ENCODE measurements around the gene XRCC1. TPM values are rescaled to one million over a fixed set of nuclear protein-coding genes. Genes with fewer than 3 reads are reported as not detected.
"Not testable (repeated sequence)": the region's sequence is repeated elsewhere in the genome, so short reads cannot be mapped to it uniquely, and the experiment has no call there.

Gene XRCC1
- total RNA-seq, 2 donors from 2014 or later: 19.7 to 31.0 TPM

- no peak overlapping the region for H3K4me3 ChIP-seq
- WGBS, 2 donors: 88 to 90% methylated on average over 2 of the region's 2 CpGs
- ATAC-seq (no peak), DNase-seq (no peak)
- no peaks in the 10 kb centered on the region for H3K9me3 ChIP-seq
- H3K27ac ChIP-seq: no peak overlapping the region
- intact Hi-C loops (cut with DNase I): no loop called here
- TF ChIP-seq, protein P1, sequence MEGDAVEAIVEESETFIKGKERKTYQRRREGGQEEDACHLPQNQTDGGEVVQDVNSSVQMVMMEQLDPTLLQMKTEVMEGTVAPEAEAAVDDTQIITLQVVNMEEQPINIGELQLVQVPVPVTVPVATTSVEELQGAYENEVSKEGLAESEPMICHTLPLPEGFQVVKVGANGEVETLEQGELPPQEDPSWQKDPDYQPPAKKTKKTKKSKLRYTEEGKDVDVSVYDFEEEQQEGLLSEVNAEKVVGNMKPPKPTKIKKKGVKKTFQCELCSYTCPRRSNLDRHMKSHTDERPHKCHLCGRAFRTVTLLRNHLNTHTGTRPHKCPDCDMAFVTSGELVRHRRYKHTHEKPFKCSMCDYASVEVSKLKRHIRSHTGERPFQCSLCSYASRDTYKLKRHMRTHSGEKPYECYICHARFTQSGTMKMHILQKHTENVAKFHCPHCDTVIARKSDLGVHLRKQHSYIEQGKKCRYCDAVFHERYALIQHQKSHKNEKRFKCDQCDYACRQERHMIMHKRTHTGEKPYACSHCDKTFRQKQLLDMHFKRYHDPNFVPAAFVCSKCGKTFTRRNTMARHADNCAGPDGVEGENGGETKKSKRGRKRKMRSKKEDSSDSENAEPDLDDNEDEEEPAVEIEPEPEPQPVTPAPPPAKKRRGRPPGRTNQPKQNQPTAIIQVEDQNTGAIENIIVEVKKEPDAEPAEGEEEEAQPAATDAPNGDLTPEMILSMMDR (IDR thresholded peaks at IDR 0.05): no peak
- TF ChIP-seq POLR2A (IDR thresholded peaks at IDR 0.05): no peak
- H3K4me1 ChIP-seq: no peaks in the 10 kb centered on the region
- H3K27me3 ChIP-seq: no peaks in the 10 kb centered on the region
- H3K36me3 ChIP-seq (replicated peaks in 1 of 2; ENCODE audit: insufficient read depth in 1 of 2, low read depth in 2 of 2): peaks cover 0 to 15% of the 10 kb centered on the region in 2 donors
These were observed 26.6 kb downstream of the XRCC1 start for GRCh38 chr19:43548706-43549105.

GRCh38 chr19:43547926-43548325 lies 27.4 kb downstream of the XRCC1 start:
- WGBS, 2 donors: 73% methylated on average over 2 of the region's 24 CpGs; no CpG with 5 or more reads in 1 of the 2 donors
- peaks cover 0 to 21% of the 10 kb centered on the region in 2 donors for H3K36me3 ChIP-seq (replicated peaks in 1 of 2; ENCODE audit: insufficient read depth in 1 of 2, low read depth in 2 of 2)
- DNase-seq; H3K4me1 ChIP-seq; intact Hi-C loops (cut with DNase I); H3K9me3 ChIP-seq; H3K4me3 ChIP-seq; ATAC-seq; H3K27ac ChIP-seq; H3K27me3 ChIP-seq: not testable (repeated sequence)

GRCh38 chr19:43546581-43546980 lies 28.7 kb downstream of the XRCC1 start:
- no peaks in the 10 kb centered on the region for H3K4me1 ChIP-seq
- no peak for TF ChIP-seq POLR2A (IDR thresholded peaks at IDR 0.05)
- TF ChIP-seq, protein P1 (IDR thresholded peaks at IDR 0.05): no peak
- H3K27me3 ChIP-seq: no peaks in the 10 kb centered on the region
- intact Hi-C loops (cut with DNase I): no loop called here
- H3K4me3 ChIP-seq: no peak overlapping the region
- 90% methylated on average over 2 of the region's 3 CpGs; no CpG with 5 or more reads in 1 of the 2 donors for WGBS, 2 donors
- H3K36me3 ChIP-seq (replicated peaks in 1 of 2; ENCODE audit: insufficient read depth in 1 of 2, low read depth in 2 of 2): peaks cover 0 to 22% of the 10 kb centered on the region in 2 donors
- ATAC-seq (no peak), DNase-seq (no peak)
- no peaks in the 10 kb centered on the region for H3K9me3 ChIP-seq
- no peak overlapping the region for H3K27ac ChIP-seq

DNA sequence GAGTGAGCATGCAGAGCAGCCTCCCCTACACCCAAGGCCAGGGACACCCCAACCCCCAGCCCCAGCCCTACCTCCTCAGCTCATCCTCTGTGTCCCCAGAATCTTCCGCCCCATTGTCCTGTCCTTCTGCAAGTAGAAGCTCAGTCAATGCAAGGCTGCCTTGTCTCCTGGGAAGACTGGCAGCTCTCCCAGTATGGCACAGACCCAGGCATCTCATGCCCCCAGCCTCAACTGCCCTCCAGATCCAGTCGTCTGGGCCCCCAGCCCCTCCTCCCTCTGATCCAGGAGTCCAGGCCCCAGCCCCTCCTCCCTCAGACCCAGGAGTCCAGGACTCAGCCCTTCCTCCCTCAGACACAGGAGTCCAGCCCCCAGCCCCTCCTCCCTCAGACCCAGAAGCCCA lies 29.3 kb downstream of the XRCC1 start:
- Histone ChIP-seq H3K36me3 (replicated peaks in 1 of 2; ENCODE audit: insufficient read depth in 1 of 2, low read depth in 2 of 2) (peaks cover 0 to 18% of the 10 kb centered on the region in 2 donors), H3K27me3 (no peaks in the 10 kb centered on the region), H3K4me1 (no peaks in the 10 kb centered on the region), H3K9me3 (no peaks in the 10 kb centered on the region), H3K4me3 (no peak overlapping the region), H3K27ac (no peak overlapping the region)
- WGBS, 2 donors: 78 to 91% methylated on average over 2 of the region's 2 CpGs
- ATAC-seq (no peak), DNase-seq (no peak)
- TF ChIP-seq POLR2A (IDR thresholded peaks at IDR 0.05): no peak
- TF ChIP-seq, protein P1 (IDR thresholded peaks at IDR 0.05): no peak
- intact Hi-C loops (cut with DNase I): no loop called here

- DNase-seq (no peak), ATAC-seq (no peak)
- Histone ChIP-seq H3K4me1 (no peaks in the 10 kb centered on the region), H3K36me3 (replicated peaks in 1 of 2; ENCODE audit: insufficient read depth in 1 of 2, low read depth in 2 of 2) (peaks cover 0 to 18% of the 10 kb centered on the region in 2 donors), H3K4me3 (no peak overlapping the region), H3K27ac (no peak overlapping the region), H3K9me3 (no peaks in the 10 kb centered on the region), H3K27me3 (no peaks in the 10 kb centered on the region)
- 89 to 92% methylated on average over 4 to 5 of the region's 5 CpGs for WGBS, 2 donors
- no peak for TF ChIP-seq POLR2A (IDR thresholded peaks at IDR 0.05)
- TF ChIP-seq, protein P1 (IDR thresholded peaks at IDR 0.05): no peak
- intact Hi-C loops (cut with DNase I): no loop called here
These were observed 30.1 kb downstream of the XRCC1 start for GRCh38 chr19:43545276-43545675.

Measured in body of pancreas (tissue), 4 donors.